ENCODE data around the gene SYTL3.
"Not testable (repeated sequence)": the region's sequence is repeated elsewhere in the genome, so short reads cannot be mapped to it uniquely, and the experiment has no call there.

SYTL3 gene

GRCh38 chr6:158654960-158655489 lies 5.2 kb downstream of the SYTL3 start:
- Histone ChIP-seq H3K36me3 (replicated peaks) (no peaks in the 10 kb centered on the region), H3K9me3 (no peaks in the 10 kb centered on the region)

GRCh38 chr6:158655569-158656450 lies 6.0 kb downstream of the SYTL3 start:
- no peaks in the 10 kb centered on the region for H3K36me3 ChIP-seq (replicated peaks)
- H3K9me3 ChIP-seq, result no peaks in the 10 kb centered on the region
- H3K4me1 ChIP-seq, result no peaks in the 10 kb centered on the region
- in situ Hi-C loops (cut with MboI; ENCODE audit: low sequenced_read_pairs), result no loop called here
- DNase-seq (ENCODE audit: low spot score in 2 of 2), result no peak
- H3K27me3 ChIP-seq (ENCODE audit: low read depth), result no peaks in the 10 kb centered on the region
- H3K4me3 ChIP-seq, result no peak overlapping the region

More at GRCh38 chr6:158654960-158655489, 5.2 kb downstream of the SYTL3 start:
- DNase-seq (ENCODE audit: low spot score in 2 of 2), result no peak
- no peaks in the 10 kb centered on the region for H3K27me3 ChIP-seq (ENCODE audit: low read depth)
- no peaks in the 10 kb centered on the region for H3K4me1 ChIP-seq
- no peak overlapping the region for H3K4me3 ChIP-seq
- in situ Hi-C loops (cut with MboI; ENCODE audit: low sequenced_read_pairs), result no loop called here

- in situ Hi-C loops (cut with MboI; ENCODE audit: low sequenced_read_pairs); H3K4me1 ChIP-seq; H3K9me3 ChIP-seq; H3K36me3 ChIP-seq (replicated peaks); DNase-seq (ENCODE audit: low spot score in 2 of 2); H3K27me3 ChIP-seq (ENCODE audit: low read depth); H3K4me3 ChIP-seq: not testable (repeated sequence)
Measured at GRCh38 chr6:158656986-158657385, 7.1 kb downstream of the SYTL3 start.

GRCh38 chr6:158660333-158660754 lies 10.5 kb downstream of the SYTL3 start:
- Histone ChIP-seq H3K36me3 (replicated peaks) (no peaks in the 10 kb centered on the region), H3K9me3 (no peaks in the 10 kb centered on the region), H3K27me3 (ENCODE audit: low read depth) (peaks cover 19% of the 10 kb centered on the region), H3K4me1 (no peaks in the 10 kb centered on the region), H3K4me3 (no peak overlapping the region)
- in situ Hi-C loops (cut with MboI; ENCODE audit: low sequenced_read_pairs), result no loop called here
- peak; percentile 22 to 49 for DNase-seq (ENCODE audit: low spot score in 2 of 2)

- H3K9me3 ChIP-seq, result no peaks in the 10 kb centered on the region
- no peaks in the 10 kb centered on the region for H3K36me3 ChIP-seq (replicated peaks)
- peaks cover 27% of the 10 kb centered on the region for H3K27me3 ChIP-seq (ENCODE audit: low read depth)
- H3K4me3 ChIP-seq, result no peak overlapping the region
- in situ Hi-C loops (cut with MboI; ENCODE audit: low sequenced_read_pairs), result no loop called here
- H3K4me1 ChIP-seq, result no peaks in the 10 kb centered on the region
- DNase-seq (ENCODE audit: low spot score in 2 of 2), result no peak
Measured at GRCh38 chr6:158661156-158661685, 11.4 kb downstream of the SYTL3 start.

GRCh38 chr6:158662607-158662953 lies 12.7 kb downstream of the SYTL3 start:
- no peak overlapping the region for H3K4me3 ChIP-seq
- H3K36me3 ChIP-seq (replicated peaks), result no peaks in the 10 kb centered on the region
- peaks cover 41% of the 10 kb centered on the region for H3K27me3 ChIP-seq (ENCODE audit: low read depth)

GRCh38 chr6:158662954-158663624 lies 13.2 kb downstream of the SYTL3 start:
- DNase-seq (ENCODE audit: low spot score in 2 of 2), result no peak
- Histone ChIP-seq H3K27me3 (ENCODE audit: low read depth) (peaks cover 46% of the 10 kb centered on the region), H3K9me3 (no peaks in the 10 kb centered on the region), H3K4me1 (no peaks in the 10 kb centered on the region), H3K4me3 (no peak overlapping the region), H3K36me3 (replicated peaks) (no peaks in the 10 kb centered on the region)
- in situ Hi-C loops (cut with MboI; ENCODE audit: low sequenced_read_pairs), result no loop called here

More at GRCh38 chr6:158662607-158662953, 12.7 kb downstream of the SYTL3 start:
- Histone ChIP-seq H3K4me1 (no peaks in the 10 kb centered on the region), H3K9me3 (no peaks in the 10 kb centered on the region)
- in situ Hi-C loops (cut with MboI; ENCODE audit: low sequenced_read_pairs), result no loop called here
- no peak for DNase-seq (ENCODE audit: low spot score in 2 of 2)

GRCh38 chr6:158663625-158664165 lies 13.8 kb downstream of the SYTL3 start:
- H3K27me3 ChIP-seq (ENCODE audit: low read depth), result peaks cover 52% of the 10 kb centered on the region
- H3K36me3 ChIP-seq (replicated peaks), result no peaks in the 10 kb centered on the region
- H3K9me3 ChIP-seq, result no peaks in the 10 kb centered on the region
- no peak overlapping the region for H3K4me3 ChIP-seq
- DNase-seq (ENCODE audit: low spot score in 2 of 2), result no peak
- in situ Hi-C loops (cut with MboI; ENCODE audit: low sequenced_read_pairs), result no loop called here
- H3K4me1 ChIP-seq, result no peaks in the 10 kb centered on the region

GRCh38 chr6:158665332-158665731 lies 15.5 kb downstream of the SYTL3 start:
- DNase-seq (ENCODE audit: low spot score in 2 of 2), result no peak
- Histone ChIP-seq H3K27me3 (ENCODE audit: low read depth) (peaks cover 66% of the 10 kb centered on the region), H3K36me3 (replicated peaks) (no peaks in the 10 kb centered on the region), H3K9me3 (no peaks in the 10 kb centered on the region), H3K4me1 (no peaks in the 10 kb centered on the region), H3K4me3 (no peak overlapping the region)
- in situ Hi-C loops (cut with MboI; ENCODE audit: low sequenced_read_pairs), result no loop called here

GRCh38 chr6:158666628-158667359 lies 16.9 kb downstream of the SYTL3 start:
- H3K4me1 ChIP-seq, result no peaks in the 10 kb centered on the region
- H3K36me3 ChIP-seq (replicated peaks), result no peaks in the 10 kb centered on the region
- H3K9me3 ChIP-seq, result no peaks in the 10 kb centered on the region
- DNase-seq (ENCODE audit: low spot score in 2 of 2), result no peak
- no peak overlapping the region for H3K4me3 ChIP-seq
- peaks cover 70% of the 10 kb centered on the region for H3K27me3 ChIP-seq (ENCODE audit: low read depth)
- in situ Hi-C loops (cut with MboI; ENCODE audit: low sequenced_read_pairs), result no loop called here

- no peak overlapping the region for H3K4me3 ChIP-seq
- H3K27me3 ChIP-seq (ENCODE audit: low read depth), result peaks cover 67% of the 10 kb centered on the region
Measured at GRCh38 chr6:158667360-158667981, 17.6 kb downstream of the SYTL3 start.

GRCh38 chr6:158668707-158669103 lies 18.9 kb downstream of the SYTL3 start:
- in situ Hi-C loops (cut with MboI; ENCODE audit: low sequenced_read_pairs), result no loop called here
- no peaks in the 10 kb centered on the region for H3K36me3 ChIP-seq (replicated peaks)
- H3K4me1 ChIP-seq, result no peaks in the 10 kb centered on the region
- no peaks in the 10 kb centered on the region for H3K9me3 ChIP-seq
- H3K4me3 ChIP-seq, result no peak overlapping the region
- DNase-seq (ENCODE audit: low spot score in 2 of 2), result no peak
- peaks cover 63% of the 10 kb centered on the region for H3K27me3 ChIP-seq (ENCODE audit: low read depth)

More at GRCh38 chr6:158667360-158667981, 17.6 kb downstream of the SYTL3 start:
- no peak for DNase-seq (ENCODE audit: low spot score in 2 of 2)
- in situ Hi-C loops (cut with MboI; ENCODE audit: low sequenced_read_pairs), result no loop called here
- H3K36me3 ChIP-seq (replicated peaks), result no peaks in the 10 kb centered on the region
- no peaks in the 10 kb centered on the region for H3K9me3 ChIP-seq
- H3K4me1 ChIP-seq, result no peaks in the 10 kb centered on the region
